GM21390 (cell line): ENCODE data around the gene LCN2.

Source experiments
- ATAC-seq: cut with Tn5 transposase; IDR thresholded peaks from one replicate; pipeline ENCODE4 v1.9.1; 2021; ENCODE audit not compliant: unreplicated experiment

The LCN2 gene

DNA sequence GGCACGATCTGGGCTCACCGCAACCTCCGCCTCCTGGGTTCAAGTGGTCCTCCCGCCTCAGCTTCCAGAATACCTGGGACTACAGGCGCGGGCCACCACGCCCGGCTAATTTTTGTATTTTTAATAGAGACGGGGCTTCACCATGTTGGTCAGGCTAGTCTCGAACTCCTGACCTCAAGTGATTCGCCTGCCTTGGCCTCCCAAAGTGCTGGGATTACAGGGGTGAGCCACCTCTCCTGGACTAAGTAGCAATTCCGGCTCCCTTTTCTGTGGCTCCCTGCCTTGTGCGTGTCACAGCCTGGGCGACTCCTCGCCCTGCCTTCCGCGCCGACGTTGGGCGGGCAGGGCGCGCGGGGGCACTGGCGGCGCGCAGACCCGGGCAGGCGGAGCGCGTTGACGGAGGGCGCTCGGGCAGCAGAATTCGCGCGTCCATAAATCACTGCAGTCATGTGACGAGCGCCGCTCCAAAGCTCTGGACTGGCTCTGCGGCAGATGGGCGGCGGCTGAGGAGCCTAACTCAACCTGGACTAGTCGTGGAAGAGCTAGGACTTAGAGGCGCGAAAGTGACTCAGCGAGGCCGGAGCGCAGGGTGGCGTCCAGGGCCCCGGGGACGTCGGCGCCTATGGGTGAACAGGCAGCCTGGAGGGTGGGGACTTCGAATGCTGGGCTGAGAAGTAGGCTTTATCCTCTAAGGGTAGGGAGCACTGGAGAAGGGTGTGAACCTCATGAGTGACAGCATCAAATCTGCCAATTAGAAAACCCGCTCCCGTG is 43.5 kb downstream of the LCN2 start:
- ATAC-seq: no peak

DNA sequence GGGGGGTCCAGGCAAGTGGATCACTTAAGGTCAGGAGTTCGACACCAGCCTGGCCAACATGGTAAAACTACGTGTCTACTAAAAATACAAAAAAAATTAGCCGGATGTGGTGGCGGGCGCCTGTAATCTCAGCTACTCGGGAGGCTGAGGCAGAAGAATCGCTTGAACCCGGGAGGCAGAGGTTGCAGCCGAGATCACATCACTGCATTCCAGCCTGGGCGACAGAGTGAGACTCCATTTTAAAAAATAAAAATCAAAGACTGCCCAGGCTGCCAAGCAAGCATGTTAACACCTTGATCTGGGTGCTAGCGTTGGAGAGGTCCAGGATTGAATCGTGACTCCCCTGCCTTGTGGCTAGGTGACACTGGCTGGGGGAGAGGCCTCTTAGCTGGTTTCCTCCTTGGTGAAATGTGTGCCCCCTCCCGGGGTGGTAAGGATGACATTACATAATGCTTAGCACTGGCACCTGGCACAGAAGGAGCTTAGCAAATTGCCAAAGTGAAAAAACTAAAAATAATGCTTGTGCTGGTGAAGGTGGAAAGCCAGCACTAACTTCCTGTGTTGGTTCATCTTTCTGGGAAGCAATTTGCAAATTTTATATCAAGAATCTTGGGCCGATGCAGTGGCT is 44.3 kb downstream of the LCN2 start:
- ATAC-seq: no peak

DNA sequence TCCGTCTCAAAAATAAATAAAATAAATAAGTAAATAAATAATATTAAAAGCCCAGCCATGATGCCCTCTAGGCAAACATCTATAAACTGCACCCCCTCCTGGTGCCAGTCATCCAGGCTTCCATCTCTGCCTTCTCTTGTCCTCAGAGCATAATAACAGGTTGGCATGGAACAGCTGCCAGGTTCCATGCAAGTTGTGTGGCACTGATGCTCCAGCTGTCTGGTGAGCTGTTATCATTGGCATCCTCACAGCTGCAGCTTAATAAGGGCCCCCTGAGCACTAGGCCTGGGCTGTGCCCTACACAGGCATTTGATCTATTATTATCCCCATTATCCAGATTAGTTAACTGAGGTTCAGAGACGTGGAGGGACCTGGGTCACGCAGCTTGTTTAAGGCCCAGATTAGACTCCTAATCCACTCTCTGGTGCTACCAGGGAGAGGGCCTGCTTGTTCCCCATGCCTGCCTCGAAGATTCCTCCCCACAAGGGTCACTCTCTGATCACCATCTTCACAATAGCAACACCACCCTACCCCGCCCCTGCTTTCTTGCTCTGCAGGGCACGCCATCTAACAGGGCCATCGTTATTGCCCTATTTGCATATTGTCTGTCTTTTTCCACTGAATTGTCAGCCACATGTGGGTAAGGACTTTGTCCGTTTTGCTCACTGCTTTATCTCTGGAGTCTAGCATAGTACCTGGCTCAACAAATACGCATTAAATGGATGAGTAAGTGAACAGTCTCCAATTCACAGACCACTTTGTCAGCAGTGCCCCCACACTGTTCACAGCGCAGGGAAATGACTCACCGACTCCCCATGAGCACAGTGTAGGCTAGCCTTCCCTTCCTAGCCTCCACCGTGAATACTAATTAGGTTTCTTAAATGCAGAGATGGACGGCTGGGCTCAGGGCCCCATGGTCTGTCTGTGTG is 52.5 kb downstream of the LCN2 start:
- ATAC-seq: no peak

DNA sequence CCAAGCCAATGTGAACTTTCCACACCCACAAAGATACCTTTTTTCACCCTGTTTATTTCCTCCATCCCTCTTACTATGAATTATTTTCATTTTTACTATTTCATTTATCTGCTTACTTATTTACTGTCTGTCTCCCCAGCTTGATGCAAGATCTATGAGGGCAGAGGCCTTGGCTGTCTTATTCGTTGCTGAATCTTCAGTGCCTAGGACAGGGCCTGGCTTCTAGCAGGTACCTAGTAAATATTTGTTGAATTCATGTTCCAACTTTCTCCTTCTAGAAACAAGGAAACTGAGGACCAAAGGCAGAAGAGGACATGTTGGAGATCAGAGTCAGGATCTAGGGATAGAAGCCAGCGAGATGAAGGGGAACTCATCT is 53.4 kb downstream of the LCN2 start:
- ATAC-seq: no peak
